Left colon (tissue), 2 donors: Measurements from ENCODE around the gene ANO7. TPM values are rescaled to one million over a fixed set of nuclear protein-coding genes. Genes with fewer than 3 reads are reported as not detected.

Experiments
- ATAC-seq: fragments of 200-7000 bp; cut with Tn5 transposase; one replicate; pipeline ENCODE4 v1.9.1; 2020; ENCODE audit warnings: mild to moderate bottlenecking, moderate library complexity
- DNase-seq, 2 donors: peaks; one replicate each; pipeline ENCODE4 v3.0.0-alpha.2; 2020
- intact Hi-C, 2 donors: fragments of 100-400 bp; cut with DNase I in 1 of 2; cut with micrococcal nuclease in 1 of 2; formaldehyde crosslinking; loops; one replicate each; pipeline versions ENCODE4 v1.11.2 to v1.14.0; 2022; cut with DNase I, micrococcal nuclease
- total RNA-seq, 2 donors: library from RNA; stranded (reverse); fragmentation: NEBNext Ultra II Directional; extraction: Animal tissue kit (Norgen Biotek cat#: 25700); gene quantifications; one replicate each; pipeline ENCODE4 v1.2.1, GENCODE V29; 2021
- donor health status: DM: no; HTN: no; CAD: no.
- donor health status: DM: yes; HTN: yes; CAD: no.

ANO7 gene
- total RNA-seq, 2 donors from 2014 or later: 75.4 to 114 TPM

DNA sequence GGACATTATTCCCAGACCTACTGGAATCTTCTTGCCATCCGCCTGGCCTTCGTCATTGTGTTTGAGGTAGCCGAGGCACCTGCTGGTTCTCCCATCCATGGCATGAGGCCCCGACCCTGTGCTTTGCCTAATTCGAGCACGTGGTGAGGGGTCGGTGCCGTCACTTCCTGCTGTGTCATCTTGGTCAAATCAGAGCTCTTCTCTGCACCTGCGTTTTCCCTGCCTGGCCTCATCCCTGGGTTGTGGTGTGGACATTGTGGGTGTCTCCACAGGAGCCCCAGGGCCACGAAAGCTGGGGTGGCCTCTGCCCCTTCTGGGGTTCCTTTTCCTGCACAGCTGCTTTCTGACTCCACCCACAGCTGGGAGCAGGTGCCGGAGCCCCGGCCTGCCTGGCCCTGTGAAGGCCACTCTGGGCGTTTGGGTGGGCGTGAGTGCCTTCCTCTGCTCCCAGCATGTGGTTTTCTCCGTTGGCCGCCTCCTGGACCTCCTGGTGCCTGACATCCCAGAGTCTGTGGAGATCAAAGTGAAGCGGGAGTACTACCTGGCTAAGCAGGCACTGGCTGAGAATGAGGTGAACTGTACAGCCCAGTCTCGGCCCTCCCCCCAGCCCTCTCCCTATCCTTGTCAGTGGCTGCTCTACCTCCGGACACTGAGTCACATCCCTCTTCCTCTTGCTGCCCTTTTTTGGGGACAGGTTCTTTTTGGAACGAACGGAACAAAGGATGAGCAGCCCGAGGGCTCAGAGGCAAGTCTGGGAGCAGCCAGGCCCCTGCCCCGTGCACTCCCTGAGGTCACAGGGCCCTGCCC lies 34.9 kb downstream of the ANO7 start:
- intact Hi-C loops: no loop called here
- no peak for DNase-seq
- ATAC-seq: peak; percentile 6

DNA sequence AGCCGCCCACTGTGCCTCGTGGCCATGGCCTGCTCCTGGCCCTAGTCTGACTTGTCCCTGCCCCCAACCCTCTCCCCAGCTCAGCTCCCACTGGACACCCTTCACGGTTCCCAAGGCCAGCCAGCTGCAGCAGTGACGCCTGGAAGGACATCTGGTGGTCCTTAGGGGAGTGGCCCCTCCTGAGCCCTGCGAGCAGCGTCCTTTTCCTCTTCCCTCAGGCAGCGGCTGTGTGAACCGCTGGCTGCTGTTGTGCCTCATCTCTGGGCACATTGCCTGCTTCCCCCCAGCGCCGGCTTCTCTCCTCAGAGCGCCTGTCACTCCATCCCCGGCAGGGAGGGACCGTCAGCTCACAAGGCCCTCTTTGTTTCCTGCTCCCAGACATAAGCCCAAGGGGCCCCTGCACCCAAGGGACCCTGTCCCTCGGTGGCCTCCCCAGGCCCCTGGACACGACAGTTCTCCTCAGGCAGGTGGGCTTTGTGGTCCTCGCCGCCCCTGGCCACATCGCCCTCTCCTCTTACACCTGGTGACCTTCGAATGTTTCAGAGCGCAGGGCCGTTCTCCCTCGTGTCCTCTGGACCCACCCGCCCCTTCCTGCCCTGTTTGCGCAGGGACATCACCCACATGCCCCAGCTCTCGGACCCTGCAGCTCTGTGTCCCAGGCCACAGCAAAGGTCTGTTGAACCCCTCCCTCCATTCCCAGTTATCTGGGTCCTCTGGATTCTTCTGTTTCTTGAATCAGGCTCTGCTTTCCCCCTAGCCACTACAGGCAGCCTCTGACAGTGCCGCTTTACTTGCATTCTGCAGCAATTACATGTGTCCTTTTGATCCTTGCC lies 35.8 kb downstream of the ANO7 start:
- intact Hi-C loops: no loop called here
- DNase-seq (no peak), ATAC-seq (peak; percentile 11)

DNA sequence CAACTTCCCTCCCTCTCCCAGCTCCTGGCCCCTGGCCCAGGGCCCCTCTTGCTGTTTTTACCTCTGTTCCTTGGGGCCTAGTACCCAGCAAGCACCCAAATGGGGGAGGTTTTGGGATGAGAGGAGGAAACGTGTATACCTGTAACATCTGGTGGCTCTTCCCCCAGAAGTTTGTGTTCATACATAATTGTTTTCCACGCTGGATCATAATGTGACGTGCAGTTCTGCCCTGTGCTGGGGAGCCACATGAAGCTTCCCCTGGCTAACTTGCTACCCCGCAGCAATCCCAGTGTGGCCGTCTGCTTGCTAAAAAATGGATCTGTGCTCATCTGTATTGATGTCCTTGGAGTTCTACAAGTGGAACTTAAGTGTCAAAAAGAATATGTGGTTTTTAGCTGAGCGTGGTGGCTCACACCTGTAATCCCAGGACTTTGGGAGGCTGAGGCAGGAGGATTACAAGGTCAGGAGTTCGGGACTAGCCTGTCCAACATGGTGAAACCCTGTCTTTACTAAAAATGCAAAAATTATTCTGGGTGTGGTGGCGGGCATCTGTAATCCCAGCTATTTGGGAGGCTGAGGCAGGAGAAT lies 36.5 kb downstream of the ANO7 start:
- intact Hi-C loops: no loop called here
- DNase-seq (no peak), ATAC-seq (no peak)

DNA sequence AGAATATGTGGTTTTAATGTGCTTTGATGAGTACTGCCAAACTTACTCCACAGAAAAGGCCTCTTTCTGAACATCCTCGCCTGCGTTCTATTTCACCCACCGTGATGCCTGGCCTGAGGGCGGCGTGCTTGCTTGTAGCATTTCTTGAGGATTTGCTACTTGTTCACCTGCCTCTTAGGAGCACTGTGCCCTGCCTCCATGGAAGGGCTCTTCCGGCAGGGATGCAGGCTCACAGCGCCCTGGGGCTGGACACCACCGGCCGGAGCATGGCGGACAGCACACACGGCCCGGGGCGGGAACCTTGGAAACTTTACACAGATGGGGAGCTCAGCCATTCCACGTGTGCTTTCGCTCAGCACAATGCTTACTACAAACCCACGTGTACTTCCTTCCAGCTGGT lies 37.1 kb downstream of the ANO7 start:
- intact Hi-C loops: no loop called here
- ATAC-seq (no peak), DNase-seq (no peak)

DNA sequence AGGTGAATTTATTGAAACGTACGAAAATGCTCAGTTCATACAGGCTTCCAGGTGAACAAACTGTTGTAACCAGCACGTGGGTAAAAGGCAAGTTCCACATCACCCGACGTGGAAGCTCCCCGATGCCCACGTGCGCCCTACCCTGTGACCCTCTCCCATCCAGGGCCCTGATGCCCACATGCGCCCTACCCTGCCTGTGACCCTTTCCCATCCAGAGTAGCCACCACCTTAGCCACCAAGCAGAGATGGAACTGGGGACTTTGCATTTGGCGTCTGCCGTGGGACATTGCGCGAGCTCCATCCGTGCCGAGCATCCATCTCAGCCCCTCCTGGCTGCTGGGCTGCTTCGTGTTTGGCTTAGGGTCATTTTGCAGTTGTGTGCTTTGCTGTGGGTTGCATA lies 37.5 kb downstream of the ANO7 start:
- intact Hi-C loops: no loop called here
- ATAC-seq (no peak), DNase-seq (no peak)

DNA sequence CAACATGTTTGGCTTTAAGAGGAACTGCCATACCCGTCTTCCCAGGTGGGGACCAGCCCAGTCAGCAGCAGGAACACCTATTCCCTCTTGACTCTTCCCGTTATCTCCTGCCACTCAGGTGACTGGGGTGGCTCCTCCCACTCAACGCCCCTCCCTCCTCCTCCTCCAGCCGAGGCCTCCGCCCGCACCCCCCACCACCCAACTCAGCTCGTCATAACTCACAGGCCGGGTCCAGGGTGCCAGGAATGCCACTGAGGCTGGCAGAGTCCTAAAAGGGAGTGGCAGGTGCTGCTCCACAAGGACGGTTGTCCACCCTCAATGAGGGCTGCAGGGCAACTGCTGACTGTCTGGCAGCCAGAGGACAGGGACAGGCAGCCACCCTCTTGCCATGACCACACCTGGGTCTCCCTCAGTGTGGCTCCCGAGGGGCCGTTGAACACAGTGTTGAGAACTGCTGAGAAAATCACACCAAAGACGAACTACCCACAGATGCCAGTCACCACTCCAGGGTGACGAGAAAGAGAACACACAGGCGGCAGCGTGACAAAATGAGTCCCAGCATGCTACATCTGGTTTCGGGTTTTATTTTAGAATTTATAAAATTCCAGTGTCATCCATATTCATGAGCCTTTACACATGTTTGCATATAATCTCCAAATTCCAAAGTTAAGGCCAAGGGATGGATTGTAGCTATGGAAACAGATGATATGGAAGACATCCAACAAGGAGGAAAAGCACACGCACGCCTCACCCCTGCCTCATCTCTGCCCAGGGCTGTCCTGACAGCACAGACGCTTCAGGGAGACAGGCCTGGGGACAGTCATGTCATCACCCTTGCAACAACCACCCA lies 38.5 kb downstream of the ANO7 start:
- ATAC-seq (peak; percentile 20), DNase-seq (no peak)
- intact Hi-C loops: no loop called here

DNA sequence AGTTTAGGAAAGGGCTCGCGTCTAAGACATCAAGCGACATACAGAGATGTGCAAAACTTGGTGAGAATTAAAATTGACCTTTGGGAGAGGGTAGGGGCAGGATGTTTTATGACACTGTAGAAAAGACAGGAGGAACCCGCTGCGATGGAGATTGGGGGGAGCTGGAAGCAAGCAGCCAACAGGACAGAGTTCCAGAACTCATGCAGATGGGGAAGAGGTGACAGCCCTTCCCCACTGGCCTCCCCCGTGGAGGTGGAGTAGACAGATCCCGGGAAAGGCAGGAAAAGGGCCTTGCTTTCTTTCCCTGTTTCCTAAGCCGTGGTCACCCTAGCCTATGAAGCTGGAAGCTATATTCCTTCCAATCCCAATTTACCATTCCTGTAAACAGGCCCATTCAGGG lies 39.1 kb downstream of the ANO7 start:
- DNase-seq (no peak), ATAC-seq (peak; percentile 2)
- intact Hi-C loops: no loop called here

DNA sequence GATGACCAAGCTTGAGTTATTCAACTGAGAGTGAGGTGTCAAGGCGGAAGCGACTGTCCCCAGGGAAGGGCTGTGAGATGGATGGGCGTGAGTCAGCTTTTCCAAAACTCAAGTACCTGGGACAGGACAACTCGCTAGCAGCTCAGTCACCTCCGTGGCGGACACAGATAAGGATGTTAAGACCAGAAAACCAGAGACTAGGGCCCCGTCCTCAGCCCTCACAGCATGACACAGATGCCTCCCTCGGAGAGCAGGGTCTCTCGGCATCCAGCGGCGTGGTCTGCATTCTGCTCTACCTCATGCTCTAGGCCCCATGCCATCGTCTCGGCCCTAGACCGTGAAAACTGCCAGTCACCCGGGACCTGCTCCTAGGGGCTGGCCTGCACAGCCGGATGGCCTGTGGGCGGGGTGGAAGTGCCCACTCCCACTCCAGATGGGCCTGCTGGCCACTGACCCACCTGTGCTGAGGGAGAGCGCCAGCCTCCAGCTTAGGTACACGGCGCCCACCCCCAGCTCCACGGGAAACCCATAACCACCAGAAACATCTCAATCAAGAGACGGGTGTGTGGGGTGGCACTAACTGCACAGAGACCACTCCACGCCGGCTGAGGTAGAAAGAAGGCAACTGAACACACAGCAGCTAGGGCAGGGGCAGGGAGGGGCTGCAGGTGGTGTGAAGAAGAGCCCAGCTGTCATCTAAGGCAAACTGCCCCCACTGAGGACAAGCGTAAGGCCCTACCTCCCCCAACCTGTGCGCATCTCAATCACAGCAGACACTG lies 39.8 kb downstream of the ANO7 start:
- DNase-seq: no peak
- intact Hi-C loops: no loop called here
- peak; percentile 18 for ATAC-seq

DNA sequence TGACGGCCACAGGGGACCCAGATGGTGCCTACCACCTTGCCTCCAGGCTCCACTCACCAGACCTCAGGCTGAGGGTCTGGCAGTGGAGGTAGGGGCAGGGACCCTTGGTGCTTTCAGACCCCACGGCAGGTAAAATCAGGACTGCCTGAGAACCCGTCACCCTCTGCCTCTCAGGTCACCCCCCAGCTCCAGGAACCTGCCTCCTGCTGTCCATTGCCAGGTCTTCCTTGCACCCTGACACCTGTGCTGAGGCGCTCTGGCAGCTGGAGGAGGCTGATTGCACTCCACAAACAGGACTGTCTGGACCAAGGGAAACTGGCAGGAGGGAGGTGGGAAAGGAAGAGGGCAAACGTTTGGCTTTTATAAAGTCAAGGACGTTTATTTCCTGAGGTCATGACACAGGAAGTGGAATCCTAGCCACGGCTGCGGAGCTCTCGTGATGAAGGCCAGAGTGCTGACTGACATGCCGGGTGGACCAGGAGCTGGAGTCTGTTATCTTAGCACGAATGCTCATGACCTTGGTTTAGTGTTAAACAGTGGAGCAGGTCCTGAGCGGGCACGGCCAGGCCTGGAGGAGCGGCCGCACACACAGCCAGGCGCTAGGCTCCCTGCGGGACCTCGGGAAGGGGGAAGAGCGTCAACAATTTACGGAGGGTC lies 40.5 kb downstream of the ANO7 start:
- DNase-seq (no peak), ATAC-seq (peak; percentile 4)
- intact Hi-C loops: no loop called here

DNA sequence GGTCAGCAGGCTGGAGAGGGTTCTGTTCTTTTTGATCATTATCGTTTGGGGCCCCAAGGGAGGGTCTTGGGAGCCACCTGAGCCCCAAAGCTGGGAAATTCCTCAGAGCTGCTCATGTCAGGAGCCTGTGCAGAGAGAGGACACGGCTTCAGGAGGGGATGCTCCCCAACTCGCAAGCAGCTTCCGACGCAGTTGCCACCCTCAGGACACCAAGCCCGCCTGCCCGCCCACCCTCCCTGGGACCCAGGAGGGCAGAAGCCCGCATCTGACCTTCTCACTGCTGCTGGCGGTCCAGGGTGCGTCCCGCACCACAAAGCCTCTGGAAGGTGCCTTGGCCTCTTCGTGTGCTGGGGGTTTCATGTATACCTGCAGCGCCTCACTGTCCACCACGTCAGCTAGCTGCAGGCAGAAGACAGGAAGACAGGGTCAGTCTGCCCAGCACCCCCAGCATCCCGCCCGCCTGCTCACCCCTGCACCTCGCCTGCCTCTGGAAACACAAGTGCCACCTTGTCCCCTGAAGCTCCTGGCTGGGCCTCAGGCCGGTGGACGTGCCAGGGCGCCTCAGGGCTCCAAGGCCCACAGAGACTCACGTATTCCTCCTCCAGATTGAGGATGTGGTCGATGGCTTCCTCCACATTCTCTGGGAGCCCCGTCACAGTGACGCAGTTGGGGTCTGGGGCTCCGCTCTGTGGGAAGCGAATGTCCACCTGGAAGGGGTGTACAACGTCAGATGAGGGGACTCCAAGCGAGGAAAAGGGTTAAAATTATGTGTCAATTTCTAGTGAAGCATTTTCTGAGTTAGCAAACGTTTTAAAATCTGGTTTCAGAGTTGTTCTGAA lies 41.3 kb downstream of the ANO7 start:
- intact Hi-C loops: loop anchor here in 1 of 2 donors (10.0 kb wide), 1 partner anchor 375 kb away; no protein-coding TSS in a partner anchor

DNA sequence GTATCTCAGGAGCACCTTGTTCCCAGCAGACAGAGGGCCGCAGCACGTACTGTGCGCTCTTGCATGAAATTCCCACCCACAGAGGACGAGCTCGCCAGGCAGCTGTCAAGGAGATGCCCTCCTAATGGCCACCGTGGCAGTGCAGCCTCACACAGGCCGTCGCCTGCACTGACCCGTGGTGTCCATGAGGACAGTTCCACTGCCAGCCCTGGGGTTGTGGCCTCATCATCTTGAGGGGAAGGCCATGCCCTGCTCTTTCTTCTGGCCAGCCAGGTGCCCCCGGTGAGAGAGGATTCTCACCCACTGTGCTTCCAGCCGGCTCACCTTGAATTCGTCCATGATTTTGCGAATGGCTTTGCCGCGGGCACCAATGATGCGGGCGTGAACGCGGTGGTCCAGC lies 42.0 kb downstream of the ANO7 start:
- intact Hi-C loops: loop anchor here in 1 of 2 donors (10.0 kb wide), 1 partner anchor 376 kb away; no protein-coding TSS in a partner anchor
- DNase-seq (no peak), ATAC-seq (no peak)

More for the DNA sequence above, 41.3 kb downstream of the ANO7 start:
- ATAC-seq: no peak
- DNase-seq: no peak

DNA sequence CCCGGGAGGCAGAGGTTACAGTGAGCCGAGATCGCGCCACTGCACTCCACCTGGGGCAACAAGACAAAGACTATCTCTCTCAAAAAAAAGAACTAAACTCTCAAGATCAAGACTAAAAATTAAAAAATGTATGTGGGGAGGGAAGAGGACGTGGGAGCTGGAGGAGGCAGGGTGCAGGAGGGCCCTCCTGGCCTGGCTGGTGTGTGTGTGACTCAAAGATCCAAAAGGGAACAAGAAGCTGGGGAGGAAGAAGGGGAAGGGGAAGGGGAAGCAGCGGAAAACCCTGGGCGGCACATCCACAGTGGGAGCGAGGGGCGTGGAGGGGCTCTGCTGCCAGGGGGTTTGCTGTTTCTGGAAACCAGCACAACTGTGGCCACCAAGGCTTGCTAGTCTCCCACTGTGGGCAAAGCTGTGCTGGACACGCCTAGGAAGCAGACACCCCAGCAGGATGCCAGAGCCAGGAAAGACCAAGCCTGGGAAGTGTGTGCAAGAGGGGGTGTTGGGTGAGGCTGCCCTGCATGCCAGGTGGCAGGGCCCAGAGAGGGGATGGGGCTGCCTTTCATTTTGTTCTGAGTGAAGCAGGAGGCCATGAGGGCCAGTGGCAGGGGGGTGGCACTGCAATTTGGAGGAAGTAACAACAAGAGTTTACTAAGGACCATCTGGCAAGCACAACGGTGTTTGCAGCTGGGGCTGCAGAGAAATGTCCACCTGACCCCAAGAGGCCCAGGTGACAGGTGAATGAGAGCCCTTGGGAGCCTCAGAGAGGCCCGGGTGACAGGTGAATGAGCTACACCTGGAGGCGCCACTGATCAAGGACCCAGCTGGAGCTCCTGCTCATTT lies 44.5 kb downstream of the ANO7 start:
- intact Hi-C loops: loop anchor here in 1 of 2 donors (10.0 kb wide), 1 partner anchor 378 kb away; no protein-coding TSS in a partner anchor
- ATAC-seq (no peak), DNase-seq (no peak)

DNA sequence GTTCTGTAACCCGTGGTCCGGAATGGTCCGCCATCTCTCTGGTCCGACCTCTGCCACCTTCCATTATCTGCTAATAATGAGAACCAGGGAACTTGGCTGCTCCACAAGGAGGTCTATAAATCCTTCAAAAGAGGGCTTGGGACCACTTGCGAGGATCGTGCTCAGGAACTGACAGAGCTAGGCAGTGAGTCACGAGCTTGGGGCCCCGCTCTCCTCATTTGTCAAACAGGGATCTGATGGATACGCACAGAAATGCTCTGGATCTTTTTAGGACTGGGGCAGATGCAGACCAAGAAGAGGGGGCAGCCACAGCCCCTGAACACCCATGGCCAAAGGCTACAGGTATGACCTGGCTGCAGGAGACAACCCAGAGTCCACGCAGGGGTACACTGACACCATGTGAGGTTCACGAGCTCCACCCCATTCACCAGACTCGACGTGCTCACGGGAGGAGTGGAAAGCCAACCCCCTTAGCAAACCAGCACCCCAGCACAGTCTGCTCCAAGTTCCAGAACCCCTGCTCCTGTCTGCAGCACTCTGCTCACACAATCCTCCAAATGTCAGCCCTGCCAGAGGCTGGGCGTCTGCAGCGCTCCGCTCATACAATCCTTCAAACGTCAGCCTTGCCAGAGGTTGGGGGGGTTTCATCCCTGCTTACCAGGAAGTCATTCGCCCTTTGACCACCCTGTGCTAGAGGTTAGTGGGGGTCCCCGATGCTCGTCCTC lies 45.8 kb downstream of the ANO7 start:
- DNase-seq: no peak
- intact Hi-C loops: loop anchor here in 1 of 2 donors (10.0 kb wide), 1 partner anchor 379 kb away; no protein-coding TSS in a partner anchor
- ATAC-seq: no peak

DNA sequence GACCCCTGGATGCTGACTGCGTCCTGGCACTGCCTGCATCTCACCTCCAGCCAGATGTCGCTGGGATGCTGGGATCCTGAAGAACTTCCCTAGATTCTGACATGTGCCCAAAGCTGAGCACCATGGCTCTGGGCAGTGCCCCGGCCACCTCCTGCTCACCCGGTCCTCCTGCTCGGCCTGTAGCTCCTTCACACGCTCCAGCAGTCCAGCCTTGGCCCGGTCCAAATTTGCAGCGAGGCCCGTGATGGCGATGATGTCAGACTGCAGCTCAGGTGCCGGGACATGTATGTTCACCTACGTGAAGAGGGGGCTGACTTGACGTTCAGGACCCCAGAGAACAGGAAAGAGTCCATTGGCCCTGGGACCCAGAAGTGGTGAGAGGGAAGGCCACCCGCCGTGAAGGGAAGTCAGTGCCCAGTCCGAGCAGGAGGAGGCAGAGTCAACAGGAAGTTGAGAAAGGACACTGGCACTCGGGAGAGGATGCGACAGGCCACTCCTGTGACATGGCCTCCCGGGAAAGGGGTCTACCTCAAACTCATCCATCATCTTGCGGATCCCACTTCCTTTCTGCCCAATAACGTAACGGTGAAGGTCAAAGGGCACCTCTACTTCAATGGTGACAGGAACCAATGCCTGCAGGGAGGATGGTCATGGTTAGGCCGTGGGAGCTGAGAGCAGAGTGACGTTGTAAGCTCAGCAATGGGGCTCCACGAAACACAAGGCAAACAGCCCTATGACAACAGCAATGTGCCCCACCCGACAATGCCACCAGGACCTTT lies 46.7 kb downstream of the ANO7 start:
- DNase-seq (no peak), ATAC-seq (no peak)
- intact Hi-C loops: loop anchor here in 1 of 2 donors (10.0 kb wide), 1 partner anchor 380 kb away; no protein-coding TSS in a partner anchor
